22Rv1 (cell line): ENCODE measurements around the gene DPF3.

Experiments
- CTCF ChIP-seq: fragments of 450-650 bp; IDR thresholded peaks from 2 replicates; pipeline ENCODE4 v1.5.1; 2017; ENCODE audit warnings: mild to moderate bottlenecking
- ZFX ChIP-seq: fragments of 450-650 bp; IDR thresholded peaks from 2 replicates; pipeline ENCODE4 v1.6.1; 2017; ENCODE audit warnings: antibody characterized with exemption, borderline replicate concordance

GRCh38 chr14:72836085-72836484, 57.8 kb downstream of the DPF3 start:
- TF ChIP-seq CTCF (no peak), ZFX (no peak)
